Transverse colon (tissue), 4 donors: ENCODE results near the gene DDX11. TPM values are rescaled to one million over a fixed set of nuclear protein-coding genes. Genes with fewer than 3 reads are reported as not detected.
"Not testable (repeated sequence)": the region's sequence is repeated elsewhere in the genome, so short reads cannot be mapped to it uniquely, and the experiment has no call there.

Source experiments
- DNase-seq: peaks from one replicate; pipeline ENCODE4 v3.0.0-alpha.2; 2019
- H3K27ac ChIP-seq, 4 donors: fragments of 200-600 bp; sonication (generic); 2 replicates each; pipeline ENCODE4 v1.5.1; 2016 to 2018; ENCODE audit warnings: inconsistent platforms in 4 of 4
- H3K27me3 ChIP-seq: fragments of 200-600 bp; sonication (generic); 2 replicates; pipeline ENCODE4 v1.5.1; 2017; ENCODE audit warnings: inconsistent platforms
- H3K36me3 ChIP-seq, 4 donors: fragments of 200-600 bp; sonication (generic); 2 replicates each; pipeline ENCODE4 v1.5.1; 2017 to 2019; ENCODE audit warnings: inconsistent platforms in 4 of 4
- H3K4me1 ChIP-seq, 4 donors: fragments of 200-600 bp; sonication (generic); 2 replicates each; pipeline ENCODE4 v1.5.1; 2017 to 2020; ENCODE audit warnings: inconsistent platforms in 4 of 4
- H3K4me3 ChIP-seq, 4 donors: fragments of 200-600 bp; sonication (generic); 1 replicate in 1 of 4; 2 replicates in 3 of 4; pipeline versions ENCODE4 v1.5.1 to v1.6.1; 2017 to 2019; ENCODE audit warnings: inconsistent platforms in 4 of 4
- H3K9me3 ChIP-seq, 2 donors: fragments of 200-600 bp; sonication (generic); 2 replicates each; pipeline ENCODE4 v1.5.1; 2017 to 2019; ENCODE audit warnings: inconsistent platforms in 2 of 2
- CTCF ChIP-seq, 5 experiments: fragments of 200-600 bp in 3 of 5; fragments of 450-650 bp in 2 of 5; sonication (generic) in 3 of 5; IDR thresholded peaks; 1 replicate in 2 of 5; 2 replicates in 3 of 5; pipeline ENCODE4 v1.5.1; 2016 to 2017; ENCODE audit warnings: antibody characterized with exemption in 5 of 5, inconsistent platforms in 3 of 5, mild to moderate bottlenecking in 2 of 5, moderate library complexity in 1 of 5
- EP300 ChIP-seq: sonication (generic); formaldehyde crosslinking; IDR thresholded peaks from one replicate; pipeline ENCODE4 v1.6.1; 2017; ENCODE audit warnings: antibody characterized with exemption, low read depth
- POLR2A ChIP-seq: fragments of 450-650 bp; IDR thresholded peaks from one replicate; pipeline ENCODE4 v1.6.1; 2016; ENCODE audit warnings: antibody characterized with exemption, mild to moderate bottlenecking, moderate library complexity
- POLR2AphosphoS5 ChIP-seq, 3 donors: sonication (generic); formaldehyde crosslinking; IDR thresholded peaks; one replicate each; pipeline ENCODE4 v1.6.1; 2016; ENCODE audit warnings: antibody characterized with exemption in 3 of 3
- WGBS, 2 donors: methylation state at CpG; one replicate each; pipeline ENCODE4 v1.1.5; 2018; ENCODE audit warnings: low coverage in 1 of 2; 5-methylcytosine and 5-hydroxymethylcytosine counted together
- in situ Hi-C, 4 donors: fragments of 200-750 bp; cut with MboI; loops; one replicate each; pipeline versions ENCODE4 v1.15.0 to v1.15.1; 2017; ENCODE audit warnings: low sequenced_read_pairs in 3 of 4, low pct_ligation_motif_present in 1 of 4, low pct_unique_long_range_greater_than_20kb in 1 of 4
- intact Hi-C: fragments of 100-400 bp; cut with DNase I; formaldehyde crosslinking; loops from one replicate; pipeline ENCODE4 v1.15.1; 2023; ENCODE audit warnings: low total_unique reads
- total RNA-seq, 4 donors: library from RNA; depleted of rRNA; stranded (reverse); fragments of >200 nt; gene quantifications; one replicate each; pipeline ENCODE4 v1.1.0, GENCODE V29; 2016

The DDX11 gene
- total RNA-seq, 4 donors from 2014 or later = 28.6 to 161 (median 46.5) TPM

- Histone ChIP-seq H3K4me3 (no peak overlapping the region), H3K27me3 (no peaks in the 10 kb centered on the region), H3K9me3 (no peaks in the 10 kb centered on the region), H3K36me3 (no peaks in the 10 kb centered on the region), H3K27ac (no peak overlapping the region), H3K4me1 (peaks cover 0 to 16% (median 4%) of the 10 kb centered on the region in 4 donors)
- no peak for DNase-seq
- 86 to 100% methylated on average over 1 to 10 of the region's 10 CpGs for WGBS, 2 donors
- in situ Hi-C loops = loop anchor here in 2 of 4 donors (25.0 kb wide), 1 partner anchor 131 kb away; no protein-coding TSS in a partner anchor
- intact Hi-C loops = no loop called here
- TF ChIP-seq POLR2A (no peak), POLR2AphosphoS5 (IDR thresholded peaks at IDR 0.05) (no peak), CTCF (IDR thresholded peaks at IDR 0.05) (no peak), EP300 (no peak)
These were observed 32.6 kb downstream of the DDX11 start for GRCh38 chr12:31106101-31106803.

GRCh38 chr12:31109773-31110172 lies 36.1 kb downstream of the DDX11 start:
- intact Hi-C loops, H3K4me3 ChIP-seq, H3K9me3 ChIP-seq, DNase-seq, H3K4me1 ChIP-seq, H3K27ac ChIP-seq, H3K27me3 ChIP-seq, H3K36me3 ChIP-seq: not testable (repeated sequence)
- in situ Hi-C loops = loop anchor here in 2 of 4 donors (25.0 kb wide), 1 partner anchor 128 kb away; no protein-coding TSS in a partner anchor
- 66% methylated on average over 6 of the region's 6 CpGs; no CpG with 5 or more reads in 1 of the 2 donors for WGBS, 2 donors

GRCh38 chr12:31110263-31110662 lies 36.6 kb downstream of the DDX11 start:
- WGBS, 2 donors = 82% methylated on average over 5 of the region's 5 CpGs; no CpG with 5 or more reads in 1 of the 2 donors
- H3K9me3 ChIP-seq, DNase-seq, H3K4me1 ChIP-seq, intact Hi-C loops, H3K27ac ChIP-seq, H3K27me3 ChIP-seq, H3K4me3 ChIP-seq, H3K36me3 ChIP-seq: not testable (repeated sequence)
- in situ Hi-C loops = loop anchor here in 2 of 4 donors (25.0 kb wide), 1 partner anchor 127 kb away; no protein-coding TSS in a partner anchor

- H3K27ac ChIP-seq, H3K36me3 ChIP-seq, DNase-seq, H3K9me3 ChIP-seq, H3K4me3 ChIP-seq, intact Hi-C loops: not testable (repeated sequence)
- in situ Hi-C loops = loop anchor here in 2 of 4 donors (25.0 kb wide), 1 partner anchor 122 kb away; no protein-coding TSS in a partner anchor
- H3K4me1 ChIP-seq = peaks cover 5 to 33% (median 18%) of the 10 kb centered on the region in 4 donors
- WGBS, 2 donors = 80 to 92% methylated on average over 2 to 3 of the region's 3 CpGs
- peaks cover 39% of the 10 kb centered on the region for H3K27me3 ChIP-seq
These were observed 41.5 kb downstream of the DDX11 start for GRCh38 chr12:31115092-31115601.

GRCh38 chr12:31116846-31117202 lies 43.2 kb downstream of the DDX11 start:
- H3K27ac ChIP-seq, H3K36me3 ChIP-seq, intact Hi-C loops, H3K9me3 ChIP-seq, DNase-seq: not testable (repeated sequence)
- Histone ChIP-seq H3K4me1 (peaks cover 5 to 33% (median 18%) of the 10 kb centered on the region in 4 donors), H3K4me3 (peak overlapping the region in 1 of 4 donors; percentile 59), H3K27me3 (peaks cover 39% of the 10 kb centered on the region)
- in situ Hi-C loops = loop anchor here in 2 of 4 donors (25.0 kb wide), 1 partner anchor 120 kb away; no protein-coding TSS in a partner anchor
- WGBS, 2 donors = 9 to 17% methylated on average over 7 of the region's 7 CpGs

- DNase-seq = peak; percentile 53
- H3K9me3 ChIP-seq = no peaks in the 10 kb centered on the region
- in situ Hi-C loops = loop anchor here in 2 of 4 donors (25.0 kb wide), 1 partner anchor 120 kb away; no protein-coding TSS in a partner anchor
These were observed 43.7 kb downstream of the DDX11 start for GRCh38 chr12:31117203-31118011.

More at GRCh38 chr12:31117203-31118011, 43.7 kb downstream of the DDX11 start:
- H3K27me3 ChIP-seq = peaks cover 39% of the 10 kb centered on the region
- no peaks in the 10 kb centered on the region for H3K36me3 ChIP-seq
- WGBS, 2 donors = 25% methylated on average over 13 of the region's 45 CpGs; no CpG with 5 or more reads in 1 of the 2 donors
- peak overlapping the region; percentile 29 to 59 (median 32) for H3K4me3 ChIP-seq
- TF ChIP-seq EP300 = no peak
- no peak for TF ChIP-seq POLR2AphosphoS5 (IDR thresholded peaks at IDR 0.05)
- no peak for TF ChIP-seq POLR2A
- TF ChIP-seq CTCF (IDR thresholded peaks at IDR 0.05) = peak; percentile 41 to 80 (median 69)
- peaks cover 5 to 33% (median 18%) of the 10 kb centered on the region in 4 donors for H3K4me1 ChIP-seq
- intact Hi-C loops = no loop called here
- no peak overlapping the region for H3K27ac ChIP-seq
